HG02938 (cell line): Measurements from ENCODE around the gene FAM156A.
"Not testable (repeated sequence)": the region's sequence is repeated elsewhere in the genome, so short reads cannot be mapped to it uniquely, and the experiment has no call there.

Experiments used
- ATAC-seq: cut with Tn5 transposase; IDR thresholded peaks from one replicate; pipeline ENCODE4 v1.9.1; 2021; ENCODE audit warnings: mild to moderate bottlenecking, moderate library complexity; ENCODE audit not compliant: unreplicated experiment

FAM156A gene

DNA sequence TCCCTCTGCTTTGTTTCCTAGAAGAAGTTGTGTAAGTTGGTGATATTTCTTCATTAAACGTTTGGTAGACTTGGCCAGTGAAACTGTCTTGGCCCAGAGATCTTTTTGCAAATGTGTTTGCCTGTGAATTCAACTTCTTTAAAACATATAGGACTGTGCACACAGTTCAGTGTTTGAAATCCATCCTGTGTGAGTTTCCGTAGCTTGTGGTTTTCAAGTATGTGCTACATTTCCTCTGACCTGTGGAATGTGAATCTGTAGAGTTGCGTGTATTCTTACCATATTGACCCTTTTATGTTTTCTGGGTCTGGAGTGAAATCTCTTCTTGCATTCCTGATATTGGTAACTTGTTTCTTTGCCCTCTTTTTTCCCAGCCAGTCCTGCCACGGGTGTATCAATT is 52.2 kb downstream of the FAM156A start:
- not testable (repeated sequence) for ATAC-seq

DNA sequence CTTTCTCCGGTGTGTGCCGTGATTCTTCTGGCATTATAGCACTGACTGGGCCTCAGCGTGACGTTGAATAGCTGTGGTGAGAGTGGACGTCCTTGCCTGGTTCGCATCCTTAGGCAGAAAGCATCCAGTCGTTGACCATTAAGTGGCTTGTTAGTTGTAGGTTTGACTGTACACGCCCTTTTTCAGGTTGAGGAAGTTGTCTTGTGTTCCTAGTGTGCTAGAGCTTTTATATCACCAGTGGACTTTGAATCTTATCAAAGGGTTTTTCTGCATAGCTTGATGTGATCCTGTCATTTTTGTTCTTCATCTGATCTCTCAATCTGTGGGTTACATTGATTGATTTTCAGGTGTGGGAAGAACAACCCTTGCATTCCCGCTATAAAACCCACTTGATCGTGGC is 52.8 kb downstream of the FAM156A start:
- ATAC-seq, result not testable (repeated sequence)
